IMR-90 (cell line): ENCODE results near the gene SLC15A2. TPM values are rescaled to one million over a fixed set of nuclear protein-coding genes. Genes with fewer than 3 reads are reported as not detected.

Experiments used
- ATAC-seq: fragments of 200-7000 bp; cut with Tn5 transposase; 2 replicates; pipeline ENCODE4 v1.9.1; 2020; ENCODE audit warnings: low read depth, mild to moderate bottlenecking, moderate library complexity
- BruUV-seq: library from RNA; stranded (reverse); fragments of 400-500 nt; replicated peaks from 2 replicates; lab custom pipeline; 2021; lab: Mats Ljungman, UMichigan
- CTCF ChIA-PET: fragments of 300-600 bp; formaldehyde crosslinking; extraction: SDS; loops from one replicate; lab custom pipeline; 2021; ENCODE audit warnings: antibody characterized with exemption; lab: Yijun Ruan, JAX
- POLR2A ChIA-PET: fragments of 300-600 bp; sonication (Branson Sonifier 250); formaldehyde crosslinking; loops from one replicate; lab custom pipeline; 2022; ENCODE audit warnings: antibody characterized with exemption; ENCODE audit not compliant: unreplicated experiment; lab: Charles Lee
- DNase-seq: peaks from one replicate; pipeline ENCODE4 v3.0.0; 2013
- H2AFZ ChIP-seq: replicated peaks from 2 replicates; pipeline ENCODE3; 2013; ENCODE audit warnings: low read length, mild to moderate bottlenecking; ENCODE audit not compliant: poor library complexity
- H2AK5ac ChIP-seq: 2 replicates; pipeline ENCODE4 v1.6.1; 2013; ENCODE audit warnings: low read depth, low read length, inconsistent platforms
- H2AK9ac ChIP-seq: replicated peaks from 2 replicates; pipeline ENCODE3; 2013; ENCODE audit warnings: mild to moderate bottlenecking, low read depth, low read length, moderate library complexity; ENCODE audit not compliant: poor library complexity
- H2BK120ac ChIP-seq: 2 replicates; pipeline ENCODE4 v1.6.1; 2013; ENCODE audit warnings: low read depth, low read length, inconsistent platforms
- H2BK15ac ChIP-seq: 3 replicates; pipeline ENCODE4 v1.6.1; 2013; ENCODE audit warnings: low read depth, low read length, inconsistent platforms
- H2BK20ac ChIP-seq: 2 replicates; pipeline ENCODE4 v1.6.1; 2013; ENCODE audit warnings: low read depth, mild to moderate bottlenecking, inconsistent platforms, low read length, moderate library complexity
- H2BK5ac ChIP-seq: 2 replicates; pipeline ENCODE4 v1.6.1; 2013; ENCODE audit warnings: mild to moderate bottlenecking, low read depth, low read length, inconsistent platforms; ENCODE audit not compliant: poor library complexity, severe bottlenecking
- H3K14ac ChIP-seq: replicated peaks from 2 replicates; pipeline ENCODE4 v1.6.1; 2013; ENCODE audit warnings: low read depth, low read length, inconsistent platforms
- H3K18ac ChIP-seq: 2 replicates; pipeline ENCODE4 v1.6.1; 2013; ENCODE audit warnings: low read depth, low read length, control low read depth
- H3K23ac ChIP-seq: 2 replicates; pipeline ENCODE4 v1.6.1; 2013; ENCODE audit warnings: low read depth, low read length, inconsistent platforms
- H3K27ac ChIP-seq: 2 replicates; pipeline ENCODE4 v1.5.1; 2013; ENCODE audit warnings: mild to moderate bottlenecking, control low read depth, low read length; ENCODE audit not compliant: insufficient read depth
- H3K27me3 ChIP-seq: 2 replicates; pipeline ENCODE4 v1.6.1; 2013; ENCODE audit warnings: low read length; ENCODE audit not compliant: control insufficient read depth, insufficient read depth
- H3K36me3 ChIP-seq: 2 replicates; pipeline ENCODE4 v1.6.1; 2013; ENCODE audit warnings: low read length, mixed read lengths; ENCODE audit not compliant: control insufficient read depth, insufficient read depth
- H3K4ac ChIP-seq: 2 replicates; pipeline ENCODE4 v1.6.1; 2013; ENCODE audit warnings: low read depth, low read length, inconsistent platforms
- H3K4me1 ChIP-seq: 2 replicates; pipeline ENCODE4 v1.6.1; 2013; ENCODE audit warnings: low read length, mixed read lengths; ENCODE audit not compliant: control insufficient read depth, insufficient read depth
- H3K4me2 ChIP-seq: 2 replicates; pipeline ENCODE4 v1.6.1; 2013; ENCODE audit warnings: low read depth, mild to moderate bottlenecking, control low read depth, low read length, moderate library complexity
- H3K4me3 ChIP-seq: 2 replicates; pipeline ENCODE4 v1.5.1; 2013; ENCODE audit warnings: low read depth, mild to moderate bottlenecking, control low read depth, low read length, moderate library complexity; ENCODE audit not compliant: insufficient read depth
- H3K56ac ChIP-seq: 2 replicates; pipeline ENCODE4 v1.6.1; 2013; ENCODE audit warnings: low read length, inconsistent platforms; ENCODE audit not compliant: insufficient read depth; ENCODE audit errors: extremely low read depth
- H3K79me1 ChIP-seq, 2 experiments: 2 replicates each; pipeline ENCODE4 v1.6.1; 2013; ENCODE audit warnings: low read length in 2 of 2, inconsistent platforms in 1 of 2, low read depth in 1 of 2
- H3K9ac ChIP-seq: 2 replicates; pipeline ENCODE4 v1.6.1; 2013; ENCODE audit warnings: low read depth, low read length, control low read depth
- H3K9me1 ChIP-seq: 2 replicates; pipeline ENCODE4 v1.6.1; 2013; ENCODE audit warnings: low read length, inconsistent platforms; ENCODE audit not compliant: insufficient read depth
- H3K9me3 ChIP-seq: 2 replicates; pipeline ENCODE4 v1.6.1; 2013; ENCODE audit warnings: low read length; ENCODE audit not compliant: control insufficient read depth, insufficient read depth
- H4K20me1 ChIP-seq: 2 replicates; pipeline ENCODE4 v1.6.1; 2013; ENCODE audit warnings: low read length, inconsistent platforms; ENCODE audit not compliant: insufficient read depth
- H4K5ac ChIP-seq: 2 replicates; pipeline ENCODE4 v1.6.1; 2013; ENCODE audit warnings: mild to moderate bottlenecking, low read depth, low read length, control low read depth
- H4K8ac ChIP-seq, 2 experiments: 2 replicates each; pipeline ENCODE4 v1.6.1; 2013; ENCODE audit warnings: low read depth in 2 of 2, low read length in 2 of 2, control low read depth in 1 of 2, inconsistent platforms in 1 of 2
- H4K91ac ChIP-seq: 2 replicates; pipeline ENCODE4 v1.6.1; 2013; ENCODE audit warnings: low read depth, low read length, inconsistent platforms; ENCODE audit not compliant: insufficient read depth
- BHLHE40 ChIP-seq: fragments of 150-350 bp; IDR thresholded peaks from 2 replicates; pipeline ENCODE4 v1.6.1; 2016; ENCODE audit warnings: mild to moderate bottlenecking, low read depth, low read length
- CEBPB ChIP-seq: IDR thresholded peaks from 2 replicates; pipeline ENCODE4 v1.6.1; 2012; ENCODE audit warnings: low read depth, low read length, improper control_type of control experiment
- CHD1 ChIP-seq: IDR thresholded peaks from 2 replicates; pipeline ENCODE4 v1.6.1; 2012; ENCODE audit warnings: low read depth, low read length, improper control_type of control experiment
- CTCF ChIP-seq: conservative IDR thresholded peaks from 2 replicates; pipeline ENCODE4 v1.5.1; 2012; ENCODE audit warnings: mild to moderate bottlenecking, low read depth, low read length, improper control_type of control experiment
- ELK1 ChIP-seq: fragments of 150-350 bp; IDR thresholded peaks from 2 replicates; pipeline ENCODE4 v1.6.1; 2016; ENCODE audit warnings: low read depth, mild to moderate bottlenecking, low read length, moderate library complexity, borderline replicate concordance
- FOS ChIP-seq: fragments of 150-350 bp; IDR thresholded peaks from 2 replicates; pipeline ENCODE4 v1.6.1; 2016; ENCODE audit warnings: low read depth, low read length
- MAFK ChIP-seq: IDR thresholded peaks from 2 replicates; pipeline ENCODE4 v1.6.1; 2012; ENCODE audit warnings: low read depth, low read length, improper control_type of control experiment
- MAZ ChIP-seq: IDR thresholded peaks from 2 replicates; pipeline ENCODE4 v1.6.1; 2012; ENCODE audit warnings: low read depth, mild to moderate bottlenecking, low read length, improper control_type of control experiment, moderate library complexity, borderline replicate concordance
- MXI1 ChIP-seq: IDR thresholded peaks from 2 replicates; pipeline ENCODE4 v1.6.1; 2012; ENCODE audit warnings: low read depth, mild to moderate bottlenecking, low read length, moderate library complexity, borderline replicate concordance
- NFE2L2 ChIP-seq: fragments of 150-350 bp; IDR thresholded peaks from 2 replicates; pipeline ENCODE4 v1.6.1; 2016; ENCODE audit warnings: low read depth, mild to moderate bottlenecking, low read length
- POLR2A ChIP-seq: IDR thresholded peaks from 2 replicates; pipeline ENCODE4 v1.6.1; 2012; ENCODE audit warnings: mild to moderate bottlenecking, low read depth, low read length
- RAD21 ChIP-seq: IDR thresholded peaks from 2 replicates; pipeline ENCODE4 v1.6.1; 2012; ENCODE audit warnings: low read length, improper control_type of control experiment
- RCOR1 ChIP-seq: IDR thresholded peaks from 2 replicates; pipeline ENCODE4 v1.6.1; 2012; ENCODE audit warnings: mild to moderate bottlenecking, low read length, improper control_type of control experiment; ENCODE audit not compliant: insufficient replicate concordance
- RFX5 ChIP-seq: IDR thresholded peaks from 2 replicates; pipeline ENCODE4 v1.8.0; 2012; ENCODE audit warnings: low read depth, mild to moderate bottlenecking, low read length, moderate library complexity
- SMC3 ChIP-seq: fragments of 150-350 bp; IDR thresholded peaks from 2 replicates; pipeline ENCODE4 v1.6.1; 2016; ENCODE audit warnings: low read depth, mild to moderate bottlenecking, antibody characterized with exemption, low read length, moderate library complexity
- USF2 ChIP-seq: fragments of 150-350 bp; IDR thresholded peaks from 2 replicates; pipeline ENCODE4 v1.6.1; 2017; ENCODE audit warnings: mild to moderate bottlenecking, antibody characterized with exemption, low read length, low read depth
- WGBS, 2 experiments: methylation state at CpG; one replicate each; pipeline versions ENCODE4 v1.1.5 to v1.1.7; 2013; ENCODE audit warnings: missing lambda C conversion rate in 2 of 2; ENCODE audit not compliant: insufficient read length in 1 of 2; ENCODE audit errors: extremely low coverage in 2 of 2; 5-methylcytosine and 5-hydroxymethylcytosine counted together
- dilution Hi-C: fragments of 300-500 bp; cut with HindIII; formaldehyde crosslinking; loops from one replicate; pipeline ENCODE4 v1.14.3; 2018; ENCODE audit warnings: low sequenced_read_pairs; ENCODE audit not compliant: unreplicated experiment
- in situ Hi-C: fragments of 300-500 bp; cut with MboI; formaldehyde crosslinking; loops from 3 replicates; pipeline ENCODE4 v1.14.3; 2019; ENCODE audit warnings: low sequenced_read_pairs, inconsistent platforms, mixed read lengths
- intact Hi-C: fragments of 100-400 bp; cut with micrococcal nuclease; formaldehyde crosslinking; loops from 2 replicates; pipeline ENCODE4 v1.10.0; 2022
- polyA plus RNA-seq, 3 experiments: library from polyadenylated mRNA; depleted of rRNA; stranded (reverse); fragments of >200 nt; gene quantifications; 2 replicates each; pipeline ENCODE4 v1.2.3, GENCODE V29; 2012; ENCODE audit warnings: low replicate concordance in 1 of 3
- total RNA-seq: library from RNA; depleted of rRNA; stranded (reverse); fragments of >200 nt; gene quantifications from 2 replicates; pipeline ENCODE4 v1.2.3, GENCODE V29; 2012

SLC15A2 gene
- total and polyA plus RNA-seq, 2 of the 4 experiments (the other 2 are of a cell fraction) = 0.18 to 0.31 TPM

GRCh38 chr3:121913305-121913990 lies 19.2 kb downstream of the SLC15A2 start:
- no peaks in the 10 kb centered on the region for H3K4me1 ChIP-seq
- BruUV-seq = no TSS peak
- ATAC-seq (no peak), DNase-seq (no peak)
- H3K9me3 ChIP-seq = no peaks in the 10 kb centered on the region
- H4K8ac ChIP-seq = no peak overlapping the region
- ChIA-PET POLR2A (no interaction called here), CTCF (no interaction called here)
- H2AK9ac ChIP-seq = no peak overlapping the region
- no peak overlapping the region for H2BK120ac ChIP-seq
- WGBS, 2 experiments = 80% methylated on average over 1 of the region's 2 CpGs; no CpG with 5 or more reads in 1 of the 2 experiments
- no peak overlapping the region for H4K91ac ChIP-seq
- no peak overlapping the region for H4K5ac ChIP-seq
- dilution Hi-C loops = no loop called here
- H3K56ac ChIP-seq = no peak overlapping the region
- H3K79me1 ChIP-seq = no peaks in the 10 kb centered on the region
- no peak overlapping the region for H2AK5ac ChIP-seq
- H3K27me3 ChIP-seq = no peaks in the 10 kb centered on the region
- no peak overlapping the region for H3K4me3 ChIP-seq
- no peak overlapping the region for H3K23ac ChIP-seq
- H2BK5ac ChIP-seq = no peak overlapping the region
- H2AFZ ChIP-seq = no peak overlapping the region
- H3K4ac ChIP-seq = no peak overlapping the region
- no peak overlapping the region for H2BK15ac ChIP-seq
- no peak overlapping the region for H3K9ac ChIP-seq
- in situ Hi-C loops = no loop called here
- no peak overlapping the region for H3K18ac ChIP-seq
- no peak overlapping the region for H3K14ac ChIP-seq
- H3K36me3 ChIP-seq = no peaks in the 10 kb centered on the region
- intact Hi-C loops = no loop called here
- no peak overlapping the region for H3K27ac ChIP-seq
- TF ChIP-seq MAZ (no peak), CHD1 (no peak), RAD21 (no peak), ELK1 (no peak), CTCF (no peak), RCOR1 (no peak), MXI1 (no peak), FOS (no peak), NFE2L2 (no peak), POLR2A (no peak), CEBPB (no peak), MAFK (no peak), USF2 (no peak), RFX5 (no peak), SMC3 (no peak), BHLHE40 (no peak)
- H4K20me1 ChIP-seq = no peaks in the 10 kb centered on the region
- no peak overlapping the region for H2BK20ac ChIP-seq
- H3K4me2 ChIP-seq = no peak overlapping the region
- no peaks in the 10 kb centered on the region for H3K9me1 ChIP-seq
